KBM-7 (cell line): ENCODE data around the gene CHKA.

ENCODE experiments used
- DNase-seq: peaks from one replicate; pipeline ENCODE4 v3.0.0-alpha.2; 2015
- in situ Hi-C: fragments of 300-500 bp; cut with MboI; formaldehyde crosslinking; loops from 2 replicates; pipeline ENCODE4 v1.14.3; 2020; ENCODE audit warnings: low sequenced_read_pairs, low pct_unique_long_range_greater_than_20kb, mixed read lengths

CHKA gene

DNA sequence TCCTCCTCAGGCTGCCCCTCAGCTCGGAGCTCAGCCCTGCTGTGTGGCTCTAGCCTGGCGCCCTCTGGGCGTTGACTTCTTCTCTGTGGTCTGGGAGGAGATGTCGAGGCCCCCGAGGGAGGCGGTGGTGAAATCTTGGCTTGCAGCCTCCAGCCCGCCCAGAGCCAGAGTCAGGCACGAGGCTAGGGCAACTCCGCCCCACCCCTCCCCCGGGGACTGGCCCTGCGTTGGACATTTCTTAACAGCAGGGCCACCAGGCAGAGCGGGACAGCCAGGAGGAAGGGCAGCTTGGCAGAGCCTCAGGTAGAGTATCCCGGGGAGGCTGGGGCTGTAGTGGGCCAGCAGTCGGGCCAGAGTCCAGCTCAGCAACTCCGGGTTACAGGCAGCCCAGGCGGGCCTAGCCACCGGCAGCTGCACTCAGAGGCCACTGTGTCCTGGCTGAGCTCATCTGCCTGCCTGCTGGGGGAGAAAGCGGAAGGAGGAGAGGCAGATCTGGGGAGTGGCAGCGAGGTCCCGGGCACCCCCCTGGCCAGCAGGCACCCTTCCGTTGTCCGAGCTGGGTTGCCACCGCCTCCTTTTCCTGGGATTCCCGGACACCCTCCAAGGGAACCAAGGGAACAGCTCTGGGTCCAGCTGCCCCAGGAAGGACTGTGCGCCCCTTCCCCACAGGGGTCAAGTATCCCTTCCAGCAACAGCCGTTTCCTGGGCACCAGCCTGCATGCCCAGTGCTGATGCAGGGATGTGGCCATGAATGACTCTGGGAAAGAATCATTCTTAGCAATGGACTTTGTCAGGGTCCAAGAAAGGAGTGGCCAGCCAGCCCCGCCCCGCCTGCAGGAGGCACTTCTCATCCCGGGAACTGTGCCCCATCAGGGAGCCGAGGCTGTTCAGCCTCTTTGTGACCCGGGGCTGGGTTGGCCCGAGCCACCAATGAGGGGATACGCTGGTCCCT, 110.8 kb downstream of the CHKA start, which contains the start of gene ALDH3B1:
TSS of gene ALDH3B1 (plus strand) at position 238 of the 952 bp plus-strand sequence. CDS start 4,971 bp downstream, outside the sequence.
- in situ Hi-C loops: no loop called here
- DNase-seq: peak; percentile 90

DNA sequence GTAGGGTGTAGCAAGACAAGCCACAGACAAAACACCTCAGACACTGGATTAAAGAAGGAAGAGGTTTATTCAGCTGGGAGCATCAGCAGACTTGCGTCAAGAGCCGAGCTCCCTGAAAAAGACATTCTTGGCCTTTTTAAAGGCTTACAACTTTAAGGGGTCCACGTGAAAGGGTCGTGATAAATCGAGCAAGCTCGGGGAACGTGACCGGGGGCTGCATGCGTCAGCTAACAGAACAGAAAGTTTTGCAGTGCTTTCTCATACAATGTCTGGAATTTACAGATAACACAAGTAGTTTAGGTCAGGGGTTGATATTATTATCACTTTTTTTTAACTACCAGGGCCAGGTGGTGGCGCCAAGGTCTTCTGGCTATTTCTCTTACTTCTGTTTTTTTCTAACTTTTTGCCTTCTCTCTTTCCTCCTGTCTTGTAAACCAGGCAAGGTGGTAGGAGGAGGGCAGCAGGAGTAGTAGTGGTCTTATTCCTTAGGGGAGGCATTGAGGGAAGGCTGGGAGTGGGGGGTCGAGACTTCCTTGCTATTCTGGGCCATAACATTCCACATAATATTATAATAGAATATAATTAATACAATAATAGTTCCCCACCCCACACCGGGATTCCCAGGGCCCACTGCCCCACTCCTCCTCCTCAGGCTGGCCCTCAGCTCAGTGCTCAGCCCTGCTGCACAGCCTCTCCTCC, 111.6 kb downstream of the CHKA start:
- in situ Hi-C loops: no loop called here
- peak; percentile 78 for DNase-seq

DNA sequence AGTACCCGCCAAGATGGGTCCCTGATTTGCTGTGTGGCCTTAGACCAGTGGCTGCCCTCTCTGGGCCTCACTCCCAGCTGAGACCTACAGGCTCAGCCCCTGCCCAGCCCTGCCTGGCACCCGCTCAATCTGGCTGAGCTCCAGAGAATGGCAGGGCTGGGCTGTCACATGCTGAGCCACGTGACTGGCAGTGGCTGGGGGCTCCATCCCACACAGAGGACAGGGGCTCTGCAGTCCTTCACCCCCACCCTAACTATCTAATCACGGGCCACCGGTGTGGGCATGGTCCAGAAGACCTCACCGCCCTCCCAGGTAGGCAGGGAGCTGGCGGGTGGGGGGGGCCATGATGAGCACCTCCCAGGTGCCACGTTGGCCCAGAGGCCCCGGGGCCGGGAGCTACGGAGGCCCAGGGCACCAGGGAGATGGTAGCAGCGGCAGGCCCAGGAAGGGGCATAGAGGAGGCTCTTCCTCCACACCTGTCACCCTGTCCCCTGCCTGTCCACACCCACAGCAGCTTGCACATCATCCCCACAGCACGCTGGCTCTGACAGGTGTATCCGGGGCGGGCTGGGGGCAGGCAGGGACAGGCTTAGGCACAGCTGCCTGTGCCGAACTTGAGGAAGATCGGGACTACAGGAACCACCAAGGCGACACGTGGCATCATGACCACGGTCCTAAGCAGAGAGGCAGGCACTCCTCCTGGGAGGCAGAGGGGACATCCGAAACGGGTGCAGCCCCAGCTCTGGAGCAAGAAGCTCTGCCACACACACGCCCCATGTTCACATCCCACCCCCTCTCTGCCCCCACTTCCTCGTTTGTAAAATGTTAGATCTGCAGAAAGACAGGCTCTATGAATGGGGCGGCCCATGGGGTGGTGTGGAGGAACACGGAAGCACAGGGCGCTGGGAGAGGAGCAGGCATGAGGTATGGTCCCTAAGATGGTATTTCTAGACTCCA, 112.5 kb downstream of the CHKA start:
- peak; percentile 20 for DNase-seq
- in situ Hi-C loops: no loop called here

DNA sequence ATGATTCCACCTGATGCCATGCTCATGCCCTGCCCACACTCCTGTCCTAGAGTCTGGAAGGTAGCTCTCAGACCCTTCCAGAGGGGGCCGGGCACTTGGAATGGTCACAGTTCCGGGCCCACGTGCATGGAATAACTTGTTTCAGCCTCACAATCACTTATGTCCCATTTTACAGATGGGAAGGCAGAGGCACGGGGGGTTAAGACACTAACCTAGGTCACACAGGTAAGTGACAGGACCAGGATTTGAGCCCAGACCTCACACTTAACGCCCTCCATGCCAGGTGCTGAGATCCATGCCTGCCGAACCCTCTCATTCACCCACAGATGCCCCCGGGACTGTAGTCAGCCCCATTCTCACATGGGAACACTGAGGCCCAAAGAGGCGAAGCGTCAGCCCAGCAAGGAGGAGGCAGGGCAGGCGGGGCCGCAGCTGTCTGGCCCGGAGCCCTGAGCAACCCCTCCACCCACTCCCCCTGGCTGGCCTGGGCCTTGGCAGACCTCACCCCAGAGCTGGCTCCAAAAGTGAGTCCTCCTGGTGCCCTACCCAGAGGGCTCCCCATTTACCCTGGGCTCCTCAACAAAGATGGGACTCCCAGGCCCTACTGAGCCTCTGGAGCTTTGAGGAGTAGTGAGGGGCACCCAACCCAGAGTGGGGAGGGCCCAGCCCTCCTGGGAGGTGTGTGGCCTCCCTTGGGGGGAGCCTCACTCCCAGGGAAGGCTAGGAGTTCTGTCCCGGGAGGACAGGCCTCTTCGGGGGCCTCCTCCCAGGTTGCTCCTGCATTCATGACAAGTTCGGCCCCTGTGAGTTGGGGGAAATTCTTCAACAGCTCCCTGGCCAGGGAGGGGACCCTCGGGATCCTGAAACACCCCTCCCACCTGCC, 113.4 kb downstream of the CHKA start:
- DNase-seq: no peak
- in situ Hi-C loops: no loop called here

DNA sequence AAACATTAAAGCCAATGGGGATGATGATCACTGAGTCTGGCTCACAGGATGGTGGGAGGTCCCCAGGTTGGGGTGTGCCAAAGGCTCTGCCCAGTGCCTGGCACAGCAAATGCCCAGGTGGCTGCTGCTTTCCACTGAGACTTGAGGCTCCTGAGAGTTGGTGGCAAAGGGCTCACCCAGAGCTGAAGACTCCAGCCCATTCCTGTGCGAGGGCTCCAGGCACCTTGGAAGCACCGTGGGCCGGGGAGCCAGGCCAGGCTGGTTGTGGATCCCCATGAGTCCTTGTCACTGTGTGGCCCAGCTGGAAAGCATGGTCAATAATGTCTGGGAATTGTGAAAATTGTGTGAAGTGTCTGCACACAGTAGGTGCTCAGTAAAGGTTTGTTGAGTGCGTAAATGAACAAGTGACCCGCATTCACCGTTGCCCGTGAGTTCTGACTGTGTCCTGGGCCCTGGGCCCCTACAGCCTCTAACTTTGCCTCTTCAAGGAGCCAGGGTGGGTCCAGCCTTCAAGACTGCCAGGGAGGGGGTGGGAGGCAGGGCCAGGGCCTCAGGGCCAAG, 114.5 kb downstream of the CHKA start:
- no peak for DNase-seq
- in situ Hi-C loops: no loop called here

DNA sequence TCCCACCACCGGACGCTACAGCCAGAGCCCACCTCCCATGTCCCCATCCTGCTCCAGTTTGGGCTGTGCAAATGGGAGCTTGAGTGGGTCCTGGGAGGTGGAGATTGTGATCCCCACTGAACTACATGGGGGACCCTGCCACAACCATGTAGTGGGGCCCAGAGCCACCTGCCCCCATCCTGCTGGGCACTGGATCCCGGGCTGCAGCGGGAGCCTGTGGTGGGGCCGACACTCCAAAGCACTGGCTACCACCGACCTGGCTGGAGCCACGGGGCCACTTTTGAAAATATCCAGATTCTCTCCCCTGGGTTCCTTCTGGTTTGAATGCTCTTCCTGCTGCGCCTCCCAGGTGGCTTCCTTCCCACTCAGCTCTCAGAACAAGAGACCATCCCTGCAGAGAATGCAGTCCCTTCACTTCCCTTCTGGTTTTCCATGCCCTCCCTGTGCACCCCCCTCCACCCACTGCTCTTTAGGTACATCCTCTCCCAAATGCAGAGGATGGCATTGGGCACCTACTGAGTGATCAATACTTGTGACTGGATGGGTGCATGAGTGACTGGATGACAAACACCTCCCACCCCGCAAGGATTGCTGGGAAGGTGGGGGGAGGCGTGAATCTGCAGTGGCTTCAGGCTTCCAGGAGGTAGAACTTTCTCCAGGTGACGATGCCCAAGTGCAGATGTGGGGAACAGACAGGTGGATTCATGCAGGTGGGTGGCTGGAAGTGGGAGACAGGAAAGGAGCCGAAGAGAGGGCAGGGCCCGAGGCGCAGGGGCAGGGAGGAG, 116.4 kb downstream of the CHKA start:
- in situ Hi-C loops: no loop called here
- no peak for DNase-seq

DNA sequence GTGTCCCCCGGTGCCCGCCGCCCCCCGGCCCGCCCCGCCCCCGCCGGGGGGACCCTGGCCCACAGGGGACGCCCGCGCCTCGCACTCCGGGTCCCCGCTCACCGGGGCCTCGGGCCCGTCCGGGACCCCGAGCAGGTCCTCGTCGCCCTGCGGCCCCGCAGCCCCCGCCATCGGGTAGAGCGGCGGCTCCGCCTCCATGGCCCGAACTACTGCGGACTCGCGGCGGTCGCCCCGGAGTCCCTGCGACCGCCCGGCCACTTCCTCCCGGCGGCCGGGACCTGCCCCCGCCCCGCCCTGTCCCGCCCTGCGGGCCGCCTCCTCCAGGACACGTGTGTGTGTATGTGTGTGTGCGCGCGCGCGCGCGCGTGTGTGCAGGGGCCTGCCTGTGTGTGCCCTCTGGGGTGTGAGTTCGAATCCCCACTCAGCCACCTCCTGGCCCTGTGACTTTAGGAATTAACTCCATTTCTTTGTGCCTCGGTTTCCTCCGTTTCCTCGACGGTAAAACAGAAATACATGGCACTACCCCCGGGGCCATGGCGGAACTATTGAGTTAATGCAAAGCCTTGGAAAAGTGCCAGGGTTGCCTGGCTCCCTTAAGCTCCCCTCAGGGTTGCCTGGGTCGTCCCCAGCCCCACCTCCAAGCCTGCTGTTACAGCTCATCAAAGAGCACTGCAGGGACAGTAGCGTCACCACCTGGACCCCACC, 117.2 kb downstream of the CHKA start, which contains the start of gene UNC93B1:
TSS of gene UNC93B1 (minus strand) at position 252 of the 705 bp plus-strand sequence. CDS start at position 198, 54 bp downstream.
- peak; percentile 84 for DNase-seq

DNA sequence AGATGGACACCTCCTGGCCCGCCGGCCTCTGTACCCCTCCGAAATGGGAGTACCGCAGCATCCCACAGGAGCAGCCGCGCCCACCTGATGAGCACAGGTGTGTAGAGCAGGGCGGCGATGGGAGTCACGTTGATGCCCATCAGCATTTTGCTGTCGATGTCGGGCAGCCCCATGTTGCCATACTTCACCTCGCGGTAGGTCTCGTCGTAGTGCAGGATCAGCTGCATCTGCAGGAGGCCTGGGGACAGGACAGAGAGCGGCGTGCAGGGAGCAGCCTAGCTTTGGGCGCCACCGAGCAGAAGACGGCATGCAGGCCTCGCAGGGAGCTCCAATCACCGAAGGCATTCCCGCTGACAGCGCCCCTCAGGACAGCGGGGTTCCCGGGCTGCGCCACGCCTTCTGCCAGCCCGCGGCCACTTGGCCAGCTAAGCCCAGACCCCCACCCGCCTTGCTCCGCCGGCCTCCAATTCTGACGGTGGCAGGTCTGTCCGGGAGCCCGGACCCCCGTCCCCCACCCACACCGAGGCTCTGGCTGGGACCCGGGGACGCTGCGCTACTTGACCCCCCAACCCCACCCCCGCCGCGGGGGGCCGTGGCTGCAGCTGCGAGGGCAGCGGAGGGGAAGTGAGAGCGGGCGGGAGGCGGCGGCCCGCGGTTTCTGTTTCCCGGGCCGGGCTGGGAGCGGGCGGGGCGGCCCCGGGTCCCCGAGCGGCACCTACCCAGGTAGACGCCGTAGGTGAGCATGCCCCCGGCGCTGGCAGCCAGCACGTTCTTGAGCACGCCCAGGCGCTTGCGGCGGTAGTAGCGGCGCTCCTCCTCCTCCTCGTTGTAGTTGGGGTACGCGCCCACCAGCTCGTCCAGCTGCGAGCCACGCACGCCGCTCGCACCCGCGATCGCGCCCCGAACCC, 118.0 kb downstream of the CHKA start:
- no peak for DNase-seq

More for the DNA sequence above, 117.2 kb downstream of the CHKA start, which contains the start of gene UNC93B1:
- in situ Hi-C loops: no loop called here

More for the DNA sequence above, 118.0 kb downstream of the CHKA start:
- in situ Hi-C loops: no loop called here
